Measurements from ENCODE around the gene CDPF1. TPM values are rescaled to one million over a fixed set of nuclear protein-coding genes. Genes with fewer than 3 reads are reported as not detected.

Gene CDPF1
- polyA plus RNA-seq, 1 donor from 2014 or later: 32.7 TPM

DNA sequence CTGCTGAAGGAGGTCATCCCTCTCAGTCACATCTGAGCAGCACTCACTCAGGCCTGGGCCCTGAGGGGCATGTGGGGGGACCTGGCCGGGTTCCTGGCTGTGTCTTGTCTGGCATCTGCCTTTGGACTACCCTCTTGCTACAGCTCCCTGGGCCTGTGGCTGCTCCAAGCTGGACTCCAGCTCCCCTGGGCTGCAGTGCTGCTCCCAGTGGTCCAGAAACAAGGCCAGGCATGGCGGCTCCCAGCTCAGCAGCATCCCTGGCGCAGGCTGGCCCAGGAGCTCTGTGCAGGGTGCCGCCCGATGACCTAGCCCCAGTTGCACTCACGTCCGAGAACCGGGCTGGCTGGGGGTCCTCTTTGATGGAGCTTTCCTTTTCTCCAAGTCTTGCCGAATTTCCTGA is 5.3 kb downstream of the CDPF1 start:
- H3K27me3 ChIP-seq (ENCODE audit: insufficient read depth, low read depth, low read length): no peaks in the 10 kb centered on the region
- TF ChIP-seq RAD21 (conservative IDR thresholded peaks at IDR 0.05) (no peak), EP300 (conservative IDR thresholded peaks at IDR 0.05; ENCODE audit: poor library complexity, severe bottlenecking) (no peak), EZH2 (IDR thresholded peaks at IDR 0.05; ENCODE audit: borderline replicate concordance, insufficient read depth, low read length, poor library complexity, severe bottlenecking) (no peak), MXI1 (conservative IDR thresholded peaks at IDR 0.05; ENCODE audit: poor library complexity, severe bottlenecking) (no peak), TAF1 (IDR thresholded peaks at IDR 0.05; ENCODE audit: low read depth) (no peak), SMC3 (conservative IDR thresholded peaks at IDR 0.05; ENCODE audit: poor library complexity) (no peak), POLR2AphosphoS5 (IDR thresholded peaks at IDR 0.05) (no peak)
- TF ChIP-seq, protein P1, sequence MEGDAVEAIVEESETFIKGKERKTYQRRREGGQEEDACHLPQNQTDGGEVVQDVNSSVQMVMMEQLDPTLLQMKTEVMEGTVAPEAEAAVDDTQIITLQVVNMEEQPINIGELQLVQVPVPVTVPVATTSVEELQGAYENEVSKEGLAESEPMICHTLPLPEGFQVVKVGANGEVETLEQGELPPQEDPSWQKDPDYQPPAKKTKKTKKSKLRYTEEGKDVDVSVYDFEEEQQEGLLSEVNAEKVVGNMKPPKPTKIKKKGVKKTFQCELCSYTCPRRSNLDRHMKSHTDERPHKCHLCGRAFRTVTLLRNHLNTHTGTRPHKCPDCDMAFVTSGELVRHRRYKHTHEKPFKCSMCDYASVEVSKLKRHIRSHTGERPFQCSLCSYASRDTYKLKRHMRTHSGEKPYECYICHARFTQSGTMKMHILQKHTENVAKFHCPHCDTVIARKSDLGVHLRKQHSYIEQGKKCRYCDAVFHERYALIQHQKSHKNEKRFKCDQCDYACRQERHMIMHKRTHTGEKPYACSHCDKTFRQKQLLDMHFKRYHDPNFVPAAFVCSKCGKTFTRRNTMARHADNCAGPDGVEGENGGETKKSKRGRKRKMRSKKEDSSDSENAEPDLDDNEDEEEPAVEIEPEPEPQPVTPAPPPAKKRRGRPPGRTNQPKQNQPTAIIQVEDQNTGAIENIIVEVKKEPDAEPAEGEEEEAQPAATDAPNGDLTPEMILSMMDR (IDR thresholded peaks at IDR 0.05; ENCODE audit: poor library complexity, severe bottlenecking): no peak
- no peak overlapping the region for H2AFZ ChIP-seq (ENCODE audit: low read depth, low read length)
- no peaks in the 10 kb centered on the region for H3K79me2 ChIP-seq (replicated peaks; ENCODE audit: insufficient read depth, low read length)
- no peak overlapping the region for H3K4me3 ChIP-seq (ENCODE audit: low read length)
- no peak overlapping the region for H3K27ac ChIP-seq (ENCODE audit: low read length)
- no peaks in the 10 kb centered on the region for H3F3A ChIP-seq (ENCODE audit: insufficient read depth, low read length, poor library complexity, severe bottlenecking)
- no peaks in the 10 kb centered on the region for H3K9me2 ChIP-seq (ENCODE audit: insufficient read depth, low read length)
- H3K9ac ChIP-seq (ENCODE audit: low read length): no peak overlapping the region
- H3K9me3 ChIP-seq (ENCODE audit: low read length): no peaks in the 10 kb centered on the region
- no peaks in the 10 kb centered on the region for H3K36me3 ChIP-seq (ENCODE audit: insufficient read depth, low read length)
- no peaks in the 10 kb centered on the region for H4K20me1 ChIP-seq (ENCODE audit: insufficient read depth)
- no peak overlapping the region for H3K4me2 ChIP-seq (ENCODE audit: low read length)

DNA sequence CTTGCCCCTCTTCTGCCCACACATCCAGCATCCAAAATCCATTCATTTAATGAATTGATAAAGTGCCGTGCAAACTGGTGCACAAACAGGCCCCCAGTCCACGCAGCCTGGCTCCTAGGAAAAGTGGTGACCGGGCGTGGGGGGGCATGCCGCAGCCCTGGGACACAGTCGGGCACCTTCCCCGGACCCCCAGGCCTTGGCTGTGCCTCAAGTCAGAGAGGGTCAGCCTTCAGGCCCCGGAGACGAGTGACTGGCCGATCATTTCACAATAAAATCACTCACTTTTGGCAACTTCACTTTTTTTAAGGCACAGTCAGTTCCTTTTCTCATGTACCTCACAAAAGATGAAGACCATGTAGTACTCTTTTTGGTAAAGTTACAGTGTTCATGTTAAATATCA is 8.0 kb downstream of the CDPF1 start:
- TF ChIP-seq TAF1 (IDR thresholded peaks at IDR 0.05; ENCODE audit: low read depth): no peak
- TF ChIP-seq SMC3 (conservative IDR thresholded peaks at IDR 0.05; ENCODE audit: poor library complexity): no peak
- TF ChIP-seq, protein P1 (IDR thresholded peaks at IDR 0.05; ENCODE audit: poor library complexity, severe bottlenecking): no peak
- no peak for TF ChIP-seq POLR2AphosphoS5 (IDR thresholded peaks at IDR 0.05)
- TF ChIP-seq, protein P2, sequence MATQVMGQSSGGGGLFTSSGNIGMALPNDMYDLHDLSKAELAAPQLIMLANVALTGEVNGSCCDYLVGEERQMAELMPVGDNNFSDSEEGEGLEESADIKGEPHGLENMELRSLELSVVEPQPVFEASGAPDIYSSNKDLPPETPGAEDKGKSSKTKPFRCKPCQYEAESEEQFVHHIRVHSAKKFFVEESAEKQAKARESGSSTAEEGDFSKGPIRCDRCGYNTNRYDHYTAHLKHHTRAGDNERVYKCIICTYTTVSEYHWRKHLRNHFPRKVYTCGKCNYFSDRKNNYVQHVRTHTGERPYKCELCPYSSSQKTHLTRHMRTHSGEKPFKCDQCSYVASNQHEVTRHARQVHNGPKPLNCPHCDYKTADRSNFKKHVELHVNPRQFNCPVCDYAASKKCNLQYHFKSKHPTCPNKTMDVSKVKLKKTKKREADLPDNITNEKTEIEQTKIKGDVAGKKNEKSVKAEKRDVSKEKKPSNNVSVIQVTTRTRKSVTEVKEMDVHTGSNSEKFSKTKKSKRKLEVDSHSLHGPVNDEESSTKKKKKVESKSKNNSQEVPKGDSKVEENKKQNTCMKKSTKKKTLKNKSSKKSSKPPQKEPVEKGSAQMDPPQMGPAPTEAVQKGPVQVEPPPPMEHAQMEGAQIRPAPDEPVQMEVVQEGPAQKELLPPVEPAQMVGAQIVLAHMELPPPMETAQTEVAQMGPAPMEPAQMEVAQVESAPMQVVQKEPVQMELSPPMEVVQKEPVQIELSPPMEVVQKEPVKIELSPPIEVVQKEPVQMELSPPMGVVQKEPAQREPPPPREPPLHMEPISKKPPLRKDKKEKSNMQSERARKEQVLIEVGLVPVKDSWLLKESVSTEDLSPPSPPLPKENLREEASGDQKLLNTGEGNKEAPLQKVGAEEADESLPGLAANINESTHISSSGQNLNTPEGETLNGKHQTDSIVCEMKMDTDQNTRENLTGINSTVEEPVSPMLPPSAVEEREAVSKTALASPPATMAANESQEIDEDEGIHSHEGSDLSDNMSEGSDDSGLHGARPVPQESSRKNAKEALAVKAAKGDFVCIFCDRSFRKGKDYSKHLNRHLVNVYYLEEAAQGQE (IDR thresholded peaks at IDR 0.05; ENCODE audit: borderline replicate concordance): no peak
- no peak for TF ChIP-seq EP300 (conservative IDR thresholded peaks at IDR 0.05; ENCODE audit: poor library complexity, severe bottlenecking)
- TF ChIP-seq MXI1 (conservative IDR thresholded peaks at IDR 0.05; ENCODE audit: poor library complexity, severe bottlenecking): no peak
- no peak for TF ChIP-seq RAD21 (conservative IDR thresholded peaks at IDR 0.05)
- TF ChIP-seq EZH2 (IDR thresholded peaks at IDR 0.05; ENCODE audit: borderline replicate concordance, insufficient read depth, low read length, poor library complexity, severe bottlenecking): no peak
- Histone ChIP-seq H3K9ac (ENCODE audit: low read length) (no peak overlapping the region), H3K36me3 (ENCODE audit: insufficient read depth, low read length) (no peaks in the 10 kb centered on the region), H3F3A (ENCODE audit: insufficient read depth, low read length, poor library complexity, severe bottlenecking) (no peaks in the 10 kb centered on the region), H3K27me3 (ENCODE audit: insufficient read depth, low read depth, low read length) (no peaks in the 10 kb centered on the region), H3K4me3 (ENCODE audit: low read length) (no peak overlapping the region), H3K9me2 (ENCODE audit: insufficient read depth, low read length) (no peaks in the 10 kb centered on the region), H3K79me2 (replicated peaks; ENCODE audit: insufficient read depth, low read length) (no peaks in the 10 kb centered on the region), H2AFZ (ENCODE audit: low read depth, low read length) (no peak overlapping the region), H3K4me2 (ENCODE audit: low read length) (no peak overlapping the region), H3K27ac (ENCODE audit: low read length) (no peak overlapping the region), H3K9me3 (ENCODE audit: low read length) (no peaks in the 10 kb centered on the region), H4K20me1 (ENCODE audit: insufficient read depth) (no peaks in the 10 kb centered on the region)
